ENCODE data around the gene COL16A1.

GRCh38 chr1:31696242-31696641 is 7.6 kb downstream of the COL16A1 start:
- TF ChIP-seq CTCF (IDR thresholded peaks at IDR 0.05; ENCODE audit: low read depth, low read length, missing input control) (no peak), GABPA (IDR thresholded peaks at IDR 0.05 in 1 of 2, conservative IDR thresholded peaks at IDR 0.05 in 1 of 2) (no peak), SP1 (IDR thresholded peaks at IDR 0.05) (no peak), REST (IDR thresholded peaks at IDR 0.05) (no peak), RAD21 (IDR thresholded peaks at IDR 0.05) (no peak), RXRA (IDR thresholded peaks at IDR 0.05) (no peak), EGR1 (IDR thresholded peaks at IDR 0.05; ENCODE audit: low read depth in 2 of 2) (no peak)
- TF ChIP-seq, protein P1, sequence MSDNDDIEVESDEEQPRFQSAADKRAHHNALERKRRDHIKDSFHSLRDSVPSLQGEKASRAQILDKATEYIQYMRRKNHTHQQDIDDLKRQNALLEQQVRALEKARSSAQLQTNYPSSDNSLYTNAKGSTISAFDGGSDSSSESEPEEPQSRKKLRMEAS (IDR thresholded peaks at IDR 0.05) = no peak

All from liver (tissue), 3 donors.